HG03520 (cell line): ENCODE measurements around the gene C3orf70.
"Not testable (repeated sequence)": the region's sequence is repeated elsewhere in the genome, so short reads cannot be mapped to it uniquely, and the experiment has no call there.

ENCODE experiments used
- ATAC-seq: cut with Tn5 transposase; IDR thresholded peaks from one replicate; pipeline ENCODE4 v1.9.1; 2021; ENCODE audit warnings: mild to moderate bottlenecking, moderate library complexity; ENCODE audit not compliant: unreplicated experiment

The C3orf70 gene

GRCh38 chr3:185151101-185151963 is 1.5 kb downstream of the C3orf70 start:
- ATAC-seq = no peak

GRCh38 chr3:185150561-185150960 is 2.3 kb downstream of the C3orf70 start:
- no peak for ATAC-seq

- ATAC-seq = no peak
These were observed 3.3 kb downstream of the C3orf70 start for GRCh38 chr3:185149591-185149990.

GRCh38 chr3:185145511-185145910 is 7.3 kb downstream of the C3orf70 start:
- ATAC-seq = no peak

GRCh38 chr3:185144784-185145183 is 8.1 kb downstream of the C3orf70 start:
- ATAC-seq = no peak

- no peak for ATAC-seq
These were observed 15.0 kb downstream of the C3orf70 start for GRCh38 chr3:185137821-185138220.

- ATAC-seq = no peak
These were observed 18.4 kb downstream of the C3orf70 start for GRCh38 chr3:185134509-185134908.

- ATAC-seq = no peak
These were observed 21.1 kb downstream of the C3orf70 start for GRCh38 chr3:185131602-185132256.

GRCh38 chr3:185129083-185129482 is 23.8 kb downstream of the C3orf70 start:
- no peak for ATAC-seq

GRCh38 chr3:185126201-185126600 is 26.7 kb downstream of the C3orf70 start:
- no peak for ATAC-seq

GRCh38 chr3:185120126-185120525 is 32.7 kb downstream of the C3orf70 start:
- no peak for ATAC-seq

- ATAC-seq = no peak
These were observed 37.5 kb downstream of the C3orf70 start for GRCh38 chr3:185115371-185115770.

GRCh38 chr3:185114756-185115155 is 38.1 kb downstream of the C3orf70 start:
- no peak for ATAC-seq

GRCh38 chr3:185112186-185112585 is 40.7 kb downstream of the C3orf70 start:
- no peak for ATAC-seq

- ATAC-seq = not testable (repeated sequence)
These were observed 43.8 kb downstream of the C3orf70 start for GRCh38 chr3:185109012-185109411.

- not testable (repeated sequence) for ATAC-seq
These were observed 46.5 kb downstream of the C3orf70 start for GRCh38 chr3:185106256-185106890.

GRCh38 chr3:185103359-185104127 is 49.3 kb downstream of the C3orf70 start:
- ATAC-seq = no peak

GRCh38 chr3:185094697-185095096 is 58.2 kb downstream of the C3orf70 start:
- ATAC-seq = no peak

- no peak for ATAC-seq
These were observed 59.7 kb downstream of the C3orf70 start for GRCh38 chr3:185093116-185093515.

GRCh38 chr3:185090811-185091210 is 62.0 kb downstream of the C3orf70 start:
- no peak for ATAC-seq

GRCh38 chr3:185089751-185090150 is 63.1 kb downstream of the C3orf70 start:
- no peak for ATAC-seq
